H1 (cell line): ENCODE data around the gene TBC1D25.

ENCODE experiments used
- CHD1 ChIP-seq: IDR thresholded peaks from 2 replicates; pipeline ENCODE4 v1.6.1; 2012; ENCODE audit warnings: low read depth, low read length, improper control_type of control experiment
- CHD7 ChIP-seq: fragments of 300-600 bp; sonication (generic); IDR thresholded peaks from 2 replicates; pipeline ENCODE4 v1.7.1; 2012; ENCODE audit warnings: low read length, moderate library complexity, mild to moderate bottlenecking, inconsistent platforms; ENCODE audit not compliant: insufficient replicate concordance
- CTCF ChIP-seq, 3 experiments: IDR thresholded peaks; 1 replicate in 2 of 3; 2 replicates in 1 of 3; pipeline versions ENCODE4 v1.5.1 to v1.6.1; 2011; ENCODE audit warnings: low read length in 3 of 3, mild to moderate bottlenecking in 3 of 3, inconsistent platforms in 2 of 3, low read depth in 1 of 3, moderate library complexity in 1 of 3; ENCODE audit not compliant: insufficient read depth in 1 of 3; ENCODE audit errors: control extremely low read depth in 1 of 3
- EGR1 ChIP-seq: IDR thresholded peaks from 2 replicates; pipeline ENCODE4 v1.6.1; 2011; ENCODE audit warnings: low read depth, low read length, borderline replicate concordance
- EP300 ChIP-seq, 2 experiments: IDR thresholded peaks; 1 replicate in 1 of 2; 2 replicates in 1 of 2; pipeline ENCODE4 v1.6.1; 2011 to 2012; ENCODE audit warnings: low read depth in 2 of 2, low read length in 2 of 2, mild to moderate bottlenecking in 2 of 2, borderline replicate concordance in 1 of 2, inconsistent platforms in 1 of 2, moderate library complexity in 1 of 2
- JUND ChIP-seq: IDR thresholded peaks from 2 replicates; pipeline ENCODE4 v1.6.1; 2011; ENCODE audit warnings: mild to moderate bottlenecking, improper control_type of control experiment, low read length
- PHF8 ChIP-seq: fragments of 200-600 bp; sonication (generic); conservative IDR thresholded peaks from 2 replicates; pipeline ENCODE4 v1.7.1; 2012; ENCODE audit warnings: low read depth, mild to moderate bottlenecking, inconsistent platforms, low read length, moderate library complexity
- POLR2A ChIP-seq, 2 experiments: IDR thresholded peaks; 1 replicate in 1 of 2; 2 replicates in 1 of 2; pipeline ENCODE4 v1.6.1; 2011; ENCODE audit warnings: low read depth in 2 of 2, low read length in 2 of 2, mild to moderate bottlenecking in 2 of 2; ENCODE audit errors: control extremely low read depth in 1 of 2
- POLR2AphosphoS5 ChIP-seq: IDR thresholded peaks from 2 replicates; pipeline ENCODE4 v1.6.1; 2011; ENCODE audit warnings: low read depth, low read length
- SP1 ChIP-seq: IDR thresholded peaks from 2 replicates; pipeline ENCODE4 v1.6.1; 2011; ENCODE audit warnings: low read depth, low read length
- YY1 ChIP-seq: IDR thresholded peaks from 2 replicates; pipeline ENCODE4 v1.6.1; 2011; ENCODE audit warnings: low read depth, mild to moderate bottlenecking, low read length

- TF ChIP-seq CTCF (IDR thresholded peaks at IDR 0.05; ENCODE audit: control extremely low read depth in 1 of 3, insufficient read depth in 1 of 3, low read depth in 1 of 3, low read length in 3 of 3) (no peak), POLR2AphosphoS5 (no peak), YY1 (no peak), EGR1 (no peak), CHD7 (no peak), PHF8 (no peak), SP1 (no peak), EP300 (IDR thresholded peaks at IDR 0.05; ENCODE audit: borderline replicate concordance in 1 of 2, low read depth in 2 of 2, low read length in 2 of 2) (no peak), JUND (no peak), CHD1 (no peak), POLR2A (IDR thresholded peaks at IDR 0.05; ENCODE audit: control extremely low read depth in 1 of 2, low read depth in 2 of 2, low read length in 2 of 2) (no peak)
Measured at GRCh38 chrX:48520455-48520854, 19.1 kb upstream of the TBC1D25 start.
